Pancreas (tissue), 10 donors: Measurements from ENCODE around the gene SHH. TPM values are rescaled to one million over a fixed set of nuclear protein-coding genes. Genes with fewer than 3 reads are reported as not detected.

Experiments used
- ATAC-seq, 4 donors: fragments of 200-7000 bp; cut with Tn5 transposase; one replicate each; pipeline versions ENCODE4 v1.8.0 to v1.9.1; 2020; ENCODE audit warnings: mild to moderate bottlenecking in 4 of 4, moderate library complexity in 4 of 4
- DNase-seq, 6 donors: peaks; one replicate each; pipeline ENCODE4 v3.0.0-alpha.2; 2020
- FAIRE-seq: peaks from 2 replicates; lab custom pipeline; 2012; peaks lifted over from hg19 to GRCh38; lab: Jason Lieb, UNC
- H3K27ac ChIP-seq, 4 donors: fragments of 200-600 bp; sonication (generic); 1 replicate in 3 of 4; 2 replicates in 1 of 4; pipeline versions ENCODE4 v1.5.0 to v1.8.0; 2020
- H3K27me3 ChIP-seq, 4 donors: fragments of 200-600 bp; one replicate each; pipeline ENCODE4 v1.8.0; 2021
- H3K36me3 ChIP-seq, 3 donors: fragments of 200-600 bp; sonication (generic) in 1 of 3; one replicate each; pipeline versions ENCODE4 v1.5.0 to v1.8.0; 2020 to 2021
- H3K4me1 ChIP-seq, 3 donors: fragments of 200-600 bp; one replicate each; pipeline ENCODE4 v1.8.0; 2021
- H3K4me3 ChIP-seq, 4 donors: fragments of 200-600 bp; sonication (generic) in 2 of 4; one replicate each; pipeline versions ENCODE4 v1.5.0 to v1.8.0; 2020 to 2021
- H3K9me3 ChIP-seq, 4 donors: fragments of 200-600 bp; one replicate each; pipeline ENCODE4 v1.8.0; 2021
- CTCF ChIP-seq, 4 donors: fragments of 200-600 bp; sonication (generic) in 3 of 4; IDR thresholded peaks; one replicate each; pipeline versions ENCODE4 v1.5.0 to v1.8.0; 2021; ENCODE audit warnings: antibody characterized with exemption in 4 of 4
- WGBS, 2 donors: extraction: QIAGEN DNeasy Blood & Tissue Kit; methylation state at CpG; one replicate each; pipeline ENCODE4 v1.1.7; 2013; 5-methylcytosine and 5-hydroxymethylcytosine counted together
- intact Hi-C, 3 donors: fragments of 100-400 bp; cut with DNase I; formaldehyde crosslinking; loops; one replicate each; pipeline versions ENCODE4 v1.11.1 to v1.14.2; 2022
- polyA plus RNA-seq, 2 donors: library from polyadenylated mRNA; stranded (reverse); fragments of 200-250 nt; gene quantifications; one replicate each; pipeline ENCODE4 v1.2.3, GENCODE V29; 2013
- total RNA-seq, 6 donors: library from RNA; stranded (reverse); fragmentation: NEBNext Ultra II Directional in 4 of 6; extraction: Animal tissue kit (Norgen Biotek cat#: 25700) in 4 of 6; gene quantifications; one replicate each; pipeline versions ENCODE4 v1.2.1 to v1.2.4, GENCODE V29; 2021 to 2023
- donor health status: healthy with polysubstance abuse.
- donor health status: DM: no; HTN: no; CAD: no; lungs with moderate emphysema.
- donor health status: DM: no; HTN: no; CAD: no.
- donor health status: control.
- donor health status: control.
- donor health status: Bipolar disorder and iron deficiency.
- donor health status: DM: yes; HTN: yes; CAD: no.
- donor health status: DM: no; HTN: no; CAD: no.
- donor health status: DM: no; HTN: no; CAD: no.
- donor health status: DM: yes; HTN: yes; CAD: no.

The SHH gene
- total and polyA plus RNA-seq, 8 donors = 0.08 to 0.85 (median 0.26) TPM

DNA sequence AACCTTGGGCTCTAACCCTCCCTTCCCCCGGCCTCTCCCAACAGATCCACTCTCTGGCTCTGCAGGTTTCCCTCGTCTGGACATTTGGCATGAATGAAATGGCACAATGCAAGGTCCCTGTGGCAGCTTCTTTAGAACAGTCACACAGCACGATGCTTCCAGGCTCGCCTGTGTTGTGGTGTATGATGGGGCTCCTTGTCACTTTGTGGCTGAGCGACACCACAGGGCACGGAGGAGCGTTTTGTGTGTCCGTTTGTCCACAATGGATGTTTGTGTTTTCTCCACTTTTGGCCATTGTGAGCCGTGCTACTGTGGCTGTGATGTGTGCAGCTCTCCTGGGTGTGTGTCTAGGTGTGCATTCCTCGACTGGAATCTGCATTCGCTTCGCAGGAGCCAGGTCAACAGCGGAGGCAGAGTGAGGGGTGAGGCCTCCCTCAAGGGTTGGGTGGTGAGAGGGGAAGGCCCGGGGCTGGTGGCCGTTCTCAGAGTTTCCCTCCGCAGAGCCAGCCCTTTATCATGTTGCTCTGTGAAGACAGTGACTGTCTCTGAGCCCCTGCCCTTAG, 22.3 kb upstream of the SHH start:
- FAIRE-seq = no peak
- Histone ChIP-seq H3K27ac (no peak overlapping the region), H3K4me1 (no peaks in the 10 kb centered on the region), H3K36me3 (no peaks in the 10 kb centered on the region), H3K27me3 (no peaks in the 10 kb centered on the region), H3K4me3 (no peak overlapping the region), H3K9me3 (no peaks in the 10 kb centered on the region)
- WGBS, 2 donors = 68 to 80% methylated on average over 16 of the region's 16 CpGs
- DNase-seq = no peak
- TF ChIP-seq CTCF (IDR thresholded peaks at IDR 0.05) = no peak
- ATAC-seq = no peak
- intact Hi-C loops = no loop called here

- Histone ChIP-seq H3K36me3 (no peaks in the 10 kb centered on the region), H3K9me3 (no peaks in the 10 kb centered on the region), H3K4me1 (no peaks in the 10 kb centered on the region), H3K27me3 (no peaks in the 10 kb centered on the region), H3K4me3 (no peak overlapping the region), H3K27ac (no peak overlapping the region)
- 43 to 49% methylated on average over 13 of the region's 13 CpGs for WGBS, 2 donors
- ATAC-seq = no peak
- intact Hi-C loops = no loop called here
- FAIRE-seq = no peak
- no peak for TF ChIP-seq CTCF (IDR thresholded peaks at IDR 0.05)
- DNase-seq = no peak
These were observed 21.4 kb upstream of the SHH start for GRCh38 chr7:155833651-155834050.

GRCh38 chr7:155832581-155832981, 20.3 kb upstream of the SHH start:
- Histone ChIP-seq H3K36me3 (no peaks in the 10 kb centered on the region), H3K4me1 (no peaks in the 10 kb centered on the region), H3K27ac (no peak overlapping the region), H3K4me3 (no peak overlapping the region), H3K27me3 (no peaks in the 10 kb centered on the region), H3K9me3 (no peaks in the 10 kb centered on the region)
- ATAC-seq = no peak
- DNase-seq = no peak
- TF ChIP-seq CTCF (IDR thresholded peaks at IDR 0.05) = no peak
- FAIRE-seq = no peak
- 67 to 78% methylated on average over 7 of the region's 7 CpGs for WGBS, 2 donors
- intact Hi-C loops = no loop called here

DNA sequence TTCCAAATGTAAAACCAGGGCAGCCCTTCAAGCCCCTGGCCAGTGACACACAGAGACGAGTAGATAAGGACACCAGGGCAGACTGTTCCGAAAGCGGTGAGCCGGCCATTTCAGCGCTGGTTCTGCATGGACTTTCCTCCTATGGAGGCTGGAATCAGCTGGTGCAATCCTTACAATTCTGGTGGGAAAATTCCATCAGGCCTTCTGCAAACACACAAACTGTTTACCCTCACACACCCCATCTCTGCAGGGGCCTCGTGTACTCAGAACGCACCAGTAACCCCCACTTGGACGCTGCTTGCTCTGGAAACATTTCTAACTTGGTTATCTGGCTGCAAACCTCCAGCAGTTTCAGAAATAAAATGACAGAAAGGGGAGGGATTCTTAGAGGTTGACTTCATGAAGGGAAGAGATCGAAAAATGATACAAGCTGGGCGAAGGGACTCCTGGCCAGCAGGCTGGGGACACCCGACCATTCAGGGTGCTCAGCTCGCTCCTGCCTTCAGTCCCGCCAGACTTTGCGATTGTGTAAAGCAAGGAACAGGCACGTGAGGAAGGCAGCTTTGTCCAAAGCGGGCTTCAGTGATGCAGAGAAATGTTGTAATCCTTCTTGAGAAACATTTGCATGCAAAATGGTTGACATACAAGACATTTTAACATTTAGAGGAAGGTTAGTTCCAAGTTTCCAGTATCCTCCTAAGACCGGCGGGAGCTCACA, 19.7 kb upstream of the SHH start:
- Histone ChIP-seq H3K27me3 (no peaks in the 10 kb centered on the region), H3K4me1 (no peaks in the 10 kb centered on the region), H3K36me3 (no peaks in the 10 kb centered on the region), H3K4me3 (no peak overlapping the region), H3K9me3 (no peaks in the 10 kb centered on the region), H3K27ac (no peak overlapping the region)
- 44 to 50% methylated on average over 18 of the region's 18 CpGs for WGBS, 2 donors
- TF ChIP-seq CTCF (IDR thresholded peaks at IDR 0.05) = no peak
- FAIRE-seq (no peak), ATAC-seq (no peak), DNase-seq (no peak)
- intact Hi-C loops = no loop called here
